GOT3 (cell line): Measurements from ENCODE around the gene KIFAP3.
"Not testable (repeated sequence)": the region's sequence is repeated elsewhere in the genome, so short reads cannot be mapped to it uniquely, and the experiment has no call there.

Experiments used
- DNase-seq: peaks from one replicate; lab custom pipeline; 2025; ENCODE audit warnings: mixed read lengths; lab: John Stamatoyannopoulos, UW

KIFAP3 gene

GRCh38 chr1:170074250-170075157 lies at the start of gene KIFAP3:
TSS of gene KIFAP3 (minus strand) at chr1:170074695. CDS start at chr1:170074467, 228 bp downstream.
- DNase-seq, result peak; percentile 99

GRCh38 chr1:170122366-170122765 lies 47.9 kb upstream of the KIFAP3 start:
- no peak for DNase-seq

- DNase-seq, result no peak
These were observed 40.4 kb upstream of the KIFAP3 start for GRCh38 chr1:170114906-170115305.

- DNase-seq, result not testable (repeated sequence)
These were observed 38.6 kb upstream of the KIFAP3 start for GRCh38 chr1:170113140-170113539.

GRCh38 chr1:170097449-170097948 lies 23.0 kb upstream of the KIFAP3 start:
- DNase-seq, result no peak

GRCh38 chr1:170096806-170097340 lies 22.4 kb upstream of the KIFAP3 start:
- no peak for DNase-seq

GRCh38 chr1:170095976-170096748 lies 21.7 kb upstream of the KIFAP3 start:
- no peak for DNase-seq

- not testable (repeated sequence) for DNase-seq
These were observed 20.5 kb upstream of the KIFAP3 start for GRCh38 chr1:170094697-170095616.

- no peak for DNase-seq
These were observed 12.0 kb upstream of the KIFAP3 start for GRCh38 chr1:170086399-170087032.

- no peak for DNase-seq
These were observed 10.6 kb upstream of the KIFAP3 start for GRCh38 chr1:170085091-170085490.

- DNase-seq, result no peak
These were observed 4.2 kb upstream of the KIFAP3 start for GRCh38 chr1:170078610-170079189.

GRCh38 chr1:170077926-170078325 lies 3.4 kb upstream of the KIFAP3 start:
- no peak for DNase-seq

- not testable (repeated sequence) for DNase-seq
These were observed 2.5 kb upstream of the KIFAP3 start for GRCh38 chr1:170076952-170077351.

- DNase-seq, result no peak
These were observed 1.7 kb upstream of the KIFAP3 start for GRCh38 chr1:170076199-170076598.

GRCh38 chr1:170075186-170075585 lies 691 bp upstream of the KIFAP3 start:
- DNase-seq, result no peak

GRCh38 chr1:170073893-170074249 lies 624 bp downstream of the KIFAP3 start:
- DNase-seq, result no peak

- no peak for DNase-seq
These were observed 3.1 kb downstream of the KIFAP3 start for GRCh38 chr1:170071378-170071777.

GRCh38 chr1:170068923-170069322 lies 5.6 kb downstream of the KIFAP3 start:
- DNase-seq, result no peak

GRCh38 chr1:170067253-170067819 lies 7.2 kb downstream of the KIFAP3 start:
- DNase-seq, result no peak

- DNase-seq, result no peak
These were observed 9.7 kb downstream of the KIFAP3 start for GRCh38 chr1:170064821-170065220.
